Choroid plexus epithelial cell (primary cell): Measurements from ENCODE around the gene ULBP3.

Experiments
- DNase-seq: peaks from one replicate; pipeline ENCODE4 v3.0.0-alpha.2; 2010; ENCODE audit warnings: low read depth
- H3K4me3 ChIP-seq: 2 replicates; pipeline ENCODE4 v1.5.1; 2011; ENCODE audit warnings: low read depth, mild to moderate bottlenecking, control low read depth, low read length, moderate library complexity
- TF ChIP-seq, protein P1 (sequence below): conservative IDR thresholded peaks from 2 replicates; pipeline ENCODE4 v1.5.1; 2011; ENCODE audit warnings: low read depth, mild to moderate bottlenecking, control low read depth, inconsistent platforms, low read length, moderate library complexity

ULBP3 gene

DNA sequence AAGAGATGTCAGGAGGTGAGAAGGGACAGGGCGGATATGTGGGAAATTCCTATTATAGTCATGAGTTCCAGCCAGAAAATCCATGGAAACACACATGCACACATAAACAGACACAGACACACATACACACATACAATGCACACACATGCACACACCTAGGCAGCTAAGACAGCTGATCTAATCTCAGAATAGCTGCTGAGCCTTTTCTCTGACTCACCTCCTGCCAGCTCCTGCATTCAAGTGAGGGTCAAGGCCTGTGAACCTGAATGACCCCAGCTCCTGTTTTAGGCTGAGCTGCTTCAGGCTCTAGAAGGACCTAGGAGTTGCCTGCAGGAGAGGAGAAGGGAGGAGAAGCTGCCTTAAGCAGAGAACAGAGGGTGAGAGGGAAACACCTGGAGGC lies 22.0 kb downstream of the ULBP3 start:
- no peak overlapping the region for H3K4me3 ChIP-seq
- TF ChIP-seq, protein P1, sequence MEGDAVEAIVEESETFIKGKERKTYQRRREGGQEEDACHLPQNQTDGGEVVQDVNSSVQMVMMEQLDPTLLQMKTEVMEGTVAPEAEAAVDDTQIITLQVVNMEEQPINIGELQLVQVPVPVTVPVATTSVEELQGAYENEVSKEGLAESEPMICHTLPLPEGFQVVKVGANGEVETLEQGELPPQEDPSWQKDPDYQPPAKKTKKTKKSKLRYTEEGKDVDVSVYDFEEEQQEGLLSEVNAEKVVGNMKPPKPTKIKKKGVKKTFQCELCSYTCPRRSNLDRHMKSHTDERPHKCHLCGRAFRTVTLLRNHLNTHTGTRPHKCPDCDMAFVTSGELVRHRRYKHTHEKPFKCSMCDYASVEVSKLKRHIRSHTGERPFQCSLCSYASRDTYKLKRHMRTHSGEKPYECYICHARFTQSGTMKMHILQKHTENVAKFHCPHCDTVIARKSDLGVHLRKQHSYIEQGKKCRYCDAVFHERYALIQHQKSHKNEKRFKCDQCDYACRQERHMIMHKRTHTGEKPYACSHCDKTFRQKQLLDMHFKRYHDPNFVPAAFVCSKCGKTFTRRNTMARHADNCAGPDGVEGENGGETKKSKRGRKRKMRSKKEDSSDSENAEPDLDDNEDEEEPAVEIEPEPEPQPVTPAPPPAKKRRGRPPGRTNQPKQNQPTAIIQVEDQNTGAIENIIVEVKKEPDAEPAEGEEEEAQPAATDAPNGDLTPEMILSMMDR, result no peak
- DNase-seq, result no peak

DNA sequence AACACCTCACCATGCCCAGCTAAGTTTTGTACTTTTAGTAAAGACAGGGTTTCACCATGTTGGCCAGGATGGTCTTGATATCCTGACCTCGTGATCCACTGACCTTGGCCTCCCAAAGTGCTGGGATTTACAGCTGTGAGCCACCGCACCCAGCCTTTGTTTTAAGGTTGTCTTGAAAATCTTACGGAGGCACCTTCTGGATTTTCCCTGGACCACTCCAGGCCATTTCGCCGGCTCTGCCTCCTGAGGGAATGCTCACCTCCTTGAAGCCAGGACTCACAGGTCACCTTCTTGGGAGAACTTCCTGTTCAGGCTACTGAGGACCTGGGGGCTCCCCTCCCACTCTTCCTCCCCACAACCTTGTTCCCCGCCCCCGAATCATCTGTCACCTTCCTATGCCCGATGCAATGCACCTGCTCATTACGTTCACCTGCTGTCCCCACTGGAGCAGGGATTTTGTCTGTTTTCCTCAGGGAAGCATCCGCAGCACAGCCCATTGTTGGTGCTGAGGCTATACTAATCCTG lies 24.2 kb downstream of the ULBP3 start:
- DNase-seq, result no peak
- TF ChIP-seq, protein P1, result no peak
- no peak overlapping the region for H3K4me3 ChIP-seq

DNA sequence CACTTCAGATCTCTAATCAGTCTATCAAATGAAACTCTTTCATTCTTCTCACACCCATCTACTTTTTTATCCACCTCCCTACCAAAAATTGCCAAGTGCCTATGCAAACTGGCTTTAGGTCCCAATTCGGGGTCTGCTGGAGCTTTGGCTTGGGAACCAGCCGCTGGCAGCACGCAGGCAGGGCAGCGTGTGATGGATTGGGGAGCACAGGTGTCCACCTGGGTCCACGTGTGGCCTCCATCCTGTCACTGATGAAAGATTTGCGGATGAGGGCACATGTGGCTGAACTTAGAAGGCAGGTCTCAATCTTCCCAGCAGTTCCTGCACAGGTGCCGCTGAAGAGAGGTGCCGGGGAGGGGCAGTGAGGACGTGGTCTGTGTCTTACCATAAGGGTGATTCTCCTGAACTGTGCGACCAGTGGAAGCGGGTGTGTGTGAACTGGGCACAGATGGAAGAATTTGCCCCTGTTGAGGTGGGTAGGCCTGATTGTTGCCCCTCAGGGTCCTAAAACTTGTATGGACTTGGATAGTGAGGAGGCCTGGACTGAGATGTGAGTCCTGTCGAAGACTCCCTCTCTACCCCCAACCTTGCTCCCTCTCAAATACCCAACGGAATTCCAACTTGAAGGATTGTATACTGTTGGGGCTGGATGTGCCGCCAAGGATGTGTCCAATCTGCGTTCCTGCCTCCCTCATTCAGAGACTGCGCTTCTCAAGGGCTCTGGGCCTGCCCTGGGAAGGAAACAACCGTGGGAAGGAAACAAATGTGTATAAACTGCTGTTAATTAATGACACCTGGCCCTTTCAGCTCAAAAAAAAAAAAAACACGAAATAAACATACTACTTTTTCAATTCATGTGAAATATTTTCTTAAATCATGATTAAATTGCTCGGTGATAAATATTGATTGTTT lies 25.2 kb downstream of the ULBP3 start:
- TF ChIP-seq, protein P1, result no peak
- DNase-seq, result no peak

DNA sequence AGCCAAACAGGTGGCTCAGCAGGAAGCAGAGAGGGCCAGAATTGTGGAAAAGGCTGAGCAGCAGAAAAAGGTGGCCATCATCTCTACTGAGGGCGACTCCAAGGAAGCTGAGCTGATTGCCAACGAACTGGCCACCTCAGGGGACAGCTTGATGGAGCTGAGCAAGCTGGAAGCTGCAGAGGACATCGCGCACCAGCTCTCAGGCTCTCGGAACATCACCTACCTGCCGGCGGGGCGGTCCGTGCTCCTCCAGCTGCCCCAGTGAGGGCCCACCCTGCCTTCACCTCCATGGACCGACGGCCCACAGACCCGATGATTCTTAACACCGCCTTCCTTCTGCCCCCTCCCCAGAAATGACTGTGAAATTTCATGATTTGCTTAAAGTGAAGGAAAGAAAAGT lies 25.8 kb downstream of the ULBP3 start:
- no peak overlapping the region for H3K4me3 ChIP-seq
- TF ChIP-seq, protein P1, result no peak
- no peak for DNase-seq

More for the DNA sequence above, 25.2 kb downstream of the ULBP3 start:
- H3K4me3 ChIP-seq, result no peak overlapping the region

DNA sequence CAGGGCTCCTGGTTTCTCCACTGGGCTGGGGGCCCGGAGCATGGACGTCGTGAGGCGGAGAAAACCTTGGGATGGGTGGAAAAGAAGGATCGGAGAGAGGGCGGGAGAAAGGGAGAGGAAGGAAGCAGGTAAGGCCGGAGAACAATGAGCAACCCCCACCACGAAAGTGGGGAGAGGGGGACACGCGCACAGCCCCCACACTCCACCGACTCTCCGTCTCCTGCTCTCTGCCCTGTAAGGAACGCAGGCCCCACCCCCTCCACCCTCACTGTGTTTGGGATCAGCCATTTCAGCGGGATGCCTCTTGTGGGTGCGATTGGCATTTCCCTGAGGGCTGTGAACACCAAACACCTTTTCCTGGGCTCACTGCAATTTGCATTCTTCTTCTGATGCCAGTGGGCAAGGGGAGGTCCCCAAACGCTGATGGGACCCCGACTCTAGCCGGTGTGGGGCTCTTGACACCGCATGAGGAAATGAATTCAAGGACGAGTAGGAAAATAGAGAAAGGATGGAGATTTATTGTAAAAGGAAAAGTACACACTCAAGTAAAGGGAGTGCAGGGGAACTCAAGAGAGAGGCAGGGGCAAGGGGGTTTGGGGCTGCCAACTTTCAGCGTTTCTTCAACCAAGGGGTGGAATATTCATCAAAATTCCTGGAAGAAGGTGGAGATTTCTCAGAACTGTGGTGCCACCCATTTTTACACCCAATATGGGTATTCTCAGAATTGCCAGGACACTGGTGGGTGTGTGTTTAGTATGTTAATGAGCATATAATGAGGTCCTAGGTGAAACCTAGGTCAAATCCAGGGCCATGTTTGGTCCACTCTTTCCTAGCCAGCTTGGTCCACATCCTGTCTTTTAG lies 30.5 kb downstream of the ULBP3 start:
- TF ChIP-seq, protein P1, result no peak
- no peak for DNase-seq
- no peak overlapping the region for H3K4me3 ChIP-seq

DNA sequence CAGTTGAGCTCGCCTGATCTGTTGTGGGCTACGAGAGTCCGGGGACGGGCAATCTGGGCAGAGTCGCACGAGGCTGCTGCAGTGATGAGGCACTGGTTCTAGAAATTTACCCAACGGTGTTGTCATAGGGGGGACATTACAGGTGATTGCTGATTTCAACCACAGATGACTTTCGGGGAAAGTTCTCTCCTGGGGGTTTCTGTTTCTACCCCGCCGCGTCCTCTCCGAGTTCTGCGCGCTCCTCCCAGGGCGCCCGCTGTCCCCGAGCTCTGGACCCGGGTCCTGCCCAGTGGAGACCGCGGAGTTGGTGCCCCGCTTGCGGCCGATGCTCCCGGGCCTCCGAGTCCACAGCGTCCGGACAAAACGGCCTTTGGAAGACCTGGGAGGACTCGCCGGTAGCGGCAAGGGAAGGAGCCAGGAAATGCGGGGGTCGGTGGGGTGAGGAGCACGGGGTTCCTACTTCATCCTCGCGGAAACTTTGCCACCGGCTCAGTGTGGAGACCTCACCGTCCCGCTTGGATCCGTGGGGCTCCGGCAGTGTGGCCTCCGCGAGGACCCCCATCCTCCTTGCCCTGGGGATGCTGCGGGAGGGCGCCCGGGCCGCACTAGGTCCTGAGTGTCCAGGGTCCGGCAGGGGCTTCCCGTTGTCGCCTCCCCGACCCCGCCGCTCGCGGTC lies 31.3 kb downstream of the ULBP3 start:
- no peak overlapping the region for H3K4me3 ChIP-seq
- no peak for DNase-seq
- TF ChIP-seq, protein P1, result no peak
